ENCODE data around the gene ZFP36L2. TPM values are rescaled to one million over a fixed set of nuclear protein-coding genes. Genes with fewer than 3 reads are reported as not detected.
A peak's percentile ranks its signal among the peaks of the same experiment; 100 is the strongest.

The ZFP36L2 gene
- total and polyA plus RNA-seq, 5 donors, result 40.3 to 73.0 (median 66.4) TPM

- WGBS, result 79% methylated on average over 4 of the region's 4 CpGs
- peak in 1 of 3 donors; percentile 27 for DNase-seq
- no peak for ATAC-seq
- Histone ChIP-seq H3K9me3 (ENCODE audit: control insufficient read depth, low read length) (no peaks in the 10 kb centered on the region), H3K27me3 (ENCODE audit: control insufficient read depth, insufficient read depth) (no peaks in the 10 kb centered on the region), H3K4me1 (ENCODE audit: control insufficient read depth, insufficient read depth, low read length) (peaks cover 4% of the 10 kb centered on the region), H3K27ac (ENCODE audit: low read length) (no peak overlapping the region), H3K4me3 (ENCODE audit: low read length) (no peak overlapping the region)
- intact Hi-C loops (cut with DNase I), result loop anchor here (2.0 to 10.0 kb wide), 5 partner anchors 252 to 406 kb away; no protein-coding TSS in a partner anchor
These were observed 4.0 kb upstream of the ZFP36L2 start for GRCh38 chr2:43230351-43230885.

GRCh38 chr2:43228756-43229659, 2.6 kb upstream of the ZFP36L2 start:
- Histone ChIP-seq H3K27me3 (ENCODE audit: control insufficient read depth, insufficient read depth) (no peaks in the 10 kb centered on the region), H3K4me3 (ENCODE audit: low read length) (no peak overlapping the region), H3K27ac (ENCODE audit: low read length) (peak overlapping the region; percentile 87), H3K4me1 (ENCODE audit: control insufficient read depth, insufficient read depth, low read length) (peaks cover 4% of the 10 kb centered on the region), H3K9me3 (ENCODE audit: control insufficient read depth, low read length) (no peaks in the 10 kb centered on the region)
- DNase-seq, result peak in 1 of 3 donors; percentile 30
- intact Hi-C loops (cut with DNase I), result loop anchor here (2.0 to 10.0 kb wide), 13 partner anchors 52 to 402 kb away; no protein-coding TSS in a partner anchor
- ATAC-seq, result no peak
- WGBS, result 50% methylated on average over 6 of the region's 6 CpGs

- Histone ChIP-seq H3K27me3 (ENCODE audit: control insufficient read depth, insufficient read depth) (no peaks in the 10 kb centered on the region), H3K4me3 (ENCODE audit: low read length) (no peak overlapping the region), H3K9me3 (ENCODE audit: control insufficient read depth, low read length) (no peaks in the 10 kb centered on the region), H3K4me1 (ENCODE audit: control insufficient read depth, insufficient read depth, low read length) (peaks cover 4% of the 10 kb centered on the region), H3K27ac (ENCODE audit: low read length) (peak overlapping the region; percentile 87)
- ATAC-seq (no peak), DNase-seq (peak in 1 of 3 donors; percentile 27)
- WGBS, result 18% methylated on average over 2 of the region's 2 CpGs
- intact Hi-C loops (cut with DNase I), result loop anchor here (2.0 to 10.0 kb wide), 13 partner anchors 51 to 401 kb away; no protein-coding TSS in a partner anchor
These were observed 1.9 kb upstream of the ZFP36L2 start for GRCh38 chr2:43228321-43228751.

DNA sequence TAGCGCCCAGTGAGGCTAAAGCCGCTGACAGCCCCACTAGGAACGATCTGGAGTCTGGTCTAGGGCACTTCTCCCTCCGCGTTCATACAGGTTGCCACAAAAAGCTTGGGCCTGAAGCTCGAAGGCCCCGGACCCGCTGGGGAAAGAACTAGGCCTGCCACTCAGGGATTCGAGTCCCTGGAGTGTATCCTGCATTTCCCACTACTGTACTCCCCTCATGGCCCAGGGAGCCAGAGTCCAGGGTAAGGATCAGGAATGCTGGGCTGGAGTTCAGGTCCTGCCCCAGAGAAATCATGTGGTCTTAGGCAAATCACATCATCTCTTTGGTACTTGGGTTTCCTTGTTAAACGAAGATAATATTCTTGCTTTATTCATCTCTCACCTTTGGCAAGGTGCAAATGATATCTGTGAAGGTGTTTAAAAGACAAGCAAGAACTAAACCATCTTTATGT, 1.4 kb upstream of the ZFP36L2 start:
- DNase-seq (no peak), ATAC-seq (no peak)
- Histone ChIP-seq H3K27me3 (ENCODE audit: control insufficient read depth, insufficient read depth) (no peaks in the 10 kb centered on the region), H3K4me1 (ENCODE audit: control insufficient read depth, insufficient read depth, low read length) (peaks cover 4% of the 10 kb centered on the region), H3K4me3 (ENCODE audit: low read length) (peak overlapping the region; percentile 95), H3K9me3 (ENCODE audit: control insufficient read depth, low read length) (no peaks in the 10 kb centered on the region), H3K27ac (ENCODE audit: low read length) (peak overlapping the region; percentile 87)
- WGBS, result under 1% methylated on average over 10 of the region's 10 CpGs
- intact Hi-C loops (cut with DNase I), result loop anchor here (2.0 to 10.0 kb wide), 13 partner anchors 51 to 401 kb away; no protein-coding TSS in a partner anchor

- intact Hi-C loops (cut with DNase I), result loop anchor here (5.0 to 10.0 kb wide), 12 partner anchors 50 to 400 kb away; no protein-coding TSS in a partner anchor
- Histone ChIP-seq H3K4me3 (ENCODE audit: low read length) (peak overlapping the region; percentile 95), H3K9me3 (ENCODE audit: control insufficient read depth, low read length) (no peaks in the 10 kb centered on the region), H3K27ac (ENCODE audit: low read length) (peak overlapping the region; percentile 84), H3K4me1 (ENCODE audit: control insufficient read depth, insufficient read depth, low read length) (peaks cover 4% of the 10 kb centered on the region), H3K27me3 (ENCODE audit: control insufficient read depth, insufficient read depth) (no peaks in the 10 kb centered on the region)
- WGBS, result under 1% methylated on average over 77 of the region's 77 CpGs
- DNase-seq, result peak; percentile 95 to 98 (median 98)
- ATAC-seq, result peak; percentile 85 to 86
These were observed 786 bp upstream of the ZFP36L2 start for GRCh38 chr2:43226955-43227829.

DNA sequence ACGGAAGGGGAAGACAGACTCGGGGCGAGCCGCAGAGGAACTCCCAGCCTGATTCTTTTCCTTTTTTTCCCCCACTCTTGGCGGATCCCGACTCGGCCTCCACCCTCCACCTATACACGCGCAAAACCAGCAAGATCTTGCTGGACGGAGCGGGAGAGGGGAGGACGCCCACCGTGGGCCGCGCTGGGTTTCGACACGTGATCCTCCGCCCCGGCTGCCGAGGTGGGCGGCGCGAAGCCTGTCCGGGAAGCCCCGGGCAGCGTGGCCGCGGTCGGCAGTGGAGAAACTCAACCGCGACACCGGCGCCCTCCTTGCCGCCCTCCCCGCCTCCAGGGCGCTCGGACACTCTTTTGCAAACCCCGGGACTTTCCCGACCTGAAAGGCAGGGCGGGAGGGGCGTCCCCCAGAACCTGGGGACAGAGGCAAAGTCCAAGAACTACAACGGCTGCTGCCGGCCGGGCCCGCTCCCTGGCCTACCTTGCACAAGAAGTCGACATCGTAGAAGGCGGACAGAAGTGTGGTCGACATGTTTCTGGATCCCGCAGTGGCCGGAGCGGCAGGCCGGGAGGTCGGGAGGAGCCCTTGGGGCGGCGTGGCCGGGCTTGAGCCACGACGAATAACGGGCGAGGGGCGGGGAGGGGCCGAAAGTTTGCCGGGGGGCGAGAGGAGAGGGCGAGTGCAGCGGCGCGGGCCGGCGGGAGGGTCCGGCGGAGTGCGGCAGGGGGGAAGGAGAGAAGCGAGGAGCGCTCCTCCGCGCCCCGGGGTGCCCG, 433 bp downstream of the ZFP36L2 start:
- WGBS, result under 1% methylated on average over 78 of the region's 80 CpGs

DNA sequence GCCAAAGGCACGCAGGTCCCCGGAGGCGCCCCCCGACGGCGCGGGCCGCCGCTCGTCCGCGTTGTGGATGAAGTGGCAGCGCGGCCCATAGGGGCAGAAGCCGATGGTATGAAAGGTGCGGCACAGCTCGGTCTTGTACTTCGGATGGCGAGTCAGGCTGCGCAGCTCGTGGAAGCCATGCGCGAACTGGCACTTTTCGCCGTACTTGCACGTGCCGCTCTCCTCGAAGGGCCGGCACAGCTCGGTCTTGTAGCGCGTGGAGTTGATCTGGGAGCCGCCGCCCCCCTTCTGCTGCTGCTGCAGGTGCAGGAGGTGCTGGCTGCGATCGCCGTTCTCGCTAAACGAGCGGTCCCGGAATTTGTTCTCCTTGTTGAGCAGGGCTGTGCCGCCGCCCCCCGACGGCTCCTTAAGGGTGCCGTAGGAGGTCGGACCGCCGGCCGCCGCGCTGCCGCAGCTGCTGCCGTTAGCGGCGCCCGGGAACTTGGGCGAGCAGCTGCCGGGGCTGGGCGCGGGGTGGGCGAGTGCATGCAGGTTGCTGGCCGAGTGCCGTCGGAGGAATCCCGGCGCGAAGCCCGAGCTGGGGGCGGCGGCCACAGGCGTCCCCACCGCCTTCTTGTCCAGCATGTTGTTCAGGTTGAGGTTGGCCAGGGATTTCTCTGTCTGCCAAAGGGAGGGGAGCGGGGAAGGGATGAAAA, 1.2 kb downstream of the ZFP36L2 start:
- intact Hi-C loops (cut with DNase I), result loop anchor here (5.0 to 10.0 kb wide), 12 partner anchors 48 to 398 kb away; no protein-coding TSS in a partner anchor
- peaks cover 7% of the 10 kb centered on the region for H3K4me1 ChIP-seq (ENCODE audit: control insufficient read depth, insufficient read depth, low read length)
- peak overlapping the region; percentile 95 for H3K4me3 ChIP-seq (ENCODE audit: low read length)
- H3K27ac ChIP-seq (ENCODE audit: low read length), result peak overlapping the region; percentile 99
- H3K27me3 ChIP-seq (ENCODE audit: control insufficient read depth, insufficient read depth), result no peaks in the 10 kb centered on the region
- ATAC-seq (no peak), DNase-seq (peak; percentile 56 to 88 (median 84))
- WGBS, result 1% methylated on average over 74 of the region's 74 CpGs
- H3K9me3 ChIP-seq (ENCODE audit: control insufficient read depth, low read length), result no peaks in the 10 kb centered on the region

More for the DNA sequence above, 433 bp downstream of the ZFP36L2 start:
- peak; percentile 75 to 91 (median 89) for DNase-seq
- H3K4me3 ChIP-seq (ENCODE audit: low read length), result peak overlapping the region; percentile 95
- H3K27me3 ChIP-seq (ENCODE audit: control insufficient read depth, insufficient read depth), result no peaks in the 10 kb centered on the region
- intact Hi-C loops (cut with DNase I), result loop anchor here (5.0 to 10.0 kb wide), 12 partner anchors 49 to 399 kb away; no protein-coding TSS in a partner anchor
- H3K27ac ChIP-seq (ENCODE audit: low read length), result peak overlapping the region; percentile 99
- ATAC-seq, result peak; percentile 3 to 25
- no peaks in the 10 kb centered on the region for H3K9me3 ChIP-seq (ENCODE audit: control insufficient read depth, low read length)
- peaks cover 6% of the 10 kb centered on the region for H3K4me1 ChIP-seq (ENCODE audit: control insufficient read depth, insufficient read depth, low read length)

DNA sequence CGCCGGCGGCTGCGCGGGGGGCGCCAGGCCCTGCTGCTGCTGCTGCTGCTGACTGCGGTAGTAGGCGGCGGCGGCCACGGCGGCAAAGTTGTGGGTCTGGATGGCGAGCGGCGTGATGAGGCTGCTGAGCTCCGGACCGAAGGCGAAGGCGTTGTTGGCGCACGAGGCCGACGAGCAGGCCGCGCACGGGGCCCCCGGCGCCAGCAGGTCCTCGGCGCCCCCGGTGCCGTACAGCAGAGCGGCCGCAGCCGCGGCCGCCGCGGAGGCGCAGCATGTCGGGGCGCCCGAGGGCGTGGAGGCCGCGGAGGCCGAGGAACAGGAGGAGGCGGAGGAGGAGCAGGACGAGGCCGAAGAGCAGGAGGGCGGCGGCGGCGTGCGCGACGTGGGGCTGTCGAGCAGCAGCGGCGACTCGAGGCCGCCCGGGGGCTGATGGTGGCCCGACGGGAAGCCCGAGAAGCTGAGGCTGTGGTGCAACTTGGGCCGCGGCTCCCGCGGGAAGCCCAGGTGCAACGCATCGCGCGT, 1.8 kb downstream of the ZFP36L2 start:
- intact Hi-C loops (cut with DNase I), result loop anchor here (5.0 to 10.0 kb wide), 14 partner anchors 47 to 397 kb away; no protein-coding TSS in a partner anchor
- DNase-seq, result peak in 2 of 3 donors; percentile 70 to 75
- peaks cover 7% of the 10 kb centered on the region for H3K4me1 ChIP-seq (ENCODE audit: control insufficient read depth, insufficient read depth, low read length)

GRCh38 chr2:43224131-43224570, 2.3 kb downstream of the ZFP36L2 start:
- H3K27me3 ChIP-seq (ENCODE audit: control insufficient read depth, insufficient read depth), result no peaks in the 10 kb centered on the region
- no peaks in the 10 kb centered on the region for H3K9me3 ChIP-seq (ENCODE audit: control insufficient read depth, low read length)
- peak overlapping the region; percentile 95 for H3K4me3 ChIP-seq (ENCODE audit: low read length)
- intact Hi-C loops (cut with DNase I), result loop anchor here in 3 of 4 donors (5.0 to 10.0 kb wide), 5 partner anchors 119 to 369 kb away; no protein-coding TSS in a partner anchor
- H3K4me1 ChIP-seq (ENCODE audit: control insufficient read depth, insufficient read depth, low read length), result peaks cover 10% of the 10 kb centered on the region
- WGBS, result under 1% methylated on average over 41 of the region's 41 CpGs
- H3K27ac ChIP-seq (ENCODE audit: low read length), result peak overlapping the region; percentile 99
- DNase-seq (peak; percentile 72 to 91 (median 90)), ATAC-seq (no peak)

More for the DNA sequence above, 1.8 kb downstream of the ZFP36L2 start:
- H3K4me3 ChIP-seq (ENCODE audit: low read length), result peak overlapping the region; percentile 95
- H3K9me3 ChIP-seq (ENCODE audit: control insufficient read depth, low read length), result no peaks in the 10 kb centered on the region
- no peak for ATAC-seq
- under 1% methylated on average over 74 of the region's 74 CpGs for WGBS
- peak overlapping the region; percentile 99 for H3K27ac ChIP-seq (ENCODE audit: low read length)
- H3K27me3 ChIP-seq (ENCODE audit: control insufficient read depth, insufficient read depth), result no peaks in the 10 kb centered on the region
